ENCODE data around the gene ADSS1. TPM values are rescaled to one million over a fixed set of nuclear protein-coding genes. Genes with fewer than 3 reads are reported as not detected.
A peak's percentile ranks its signal among the peaks of the same experiment; 100 is the strongest.

The ADSS1 gene
- total RNA-seq, 1 donor from 2014 or later, result 5.5 TPM

- H3K27me3 ChIP-seq, result no peaks in the 10 kb centered on the region
- ATAC-seq (no peak), DNase-seq (no peak)
- peak overlapping the region; percentile 19 for H3K4me3 ChIP-seq
- H3K9me3 ChIP-seq, result no peaks in the 10 kb centered on the region
- TF ChIP-seq CTCF (IDR thresholded peaks at IDR 0.05), result no peak
- H3K27ac ChIP-seq, result peak overlapping the region; percentile 84
- H3K4me1 ChIP-seq, result peaks cover 39% of the 10 kb centered on the region
- no peaks in the 10 kb centered on the region for H3K36me3 ChIP-seq
- intact Hi-C loops (cut with DNase I), result no loop called here
These were observed 41.9 kb upstream of the ADSS1 start for GRCh38 chr14:104682107-104682593.

GRCh38 chr14:104683653-104684448, 40.2 kb upstream of the ADSS1 start:
- Histone ChIP-seq H3K27ac (no peak overlapping the region), H3K27me3 (no peaks in the 10 kb centered on the region), H3K9me3 (no peaks in the 10 kb centered on the region), H3K4me3 (no peak overlapping the region), H3K4me1 (peaks cover 44% of the 10 kb centered on the region), H3K36me3 (no peaks in the 10 kb centered on the region)
- intact Hi-C loops (cut with DNase I), result no loop called here
- ATAC-seq, result no peak
- no peak for TF ChIP-seq CTCF (IDR thresholded peaks at IDR 0.05)
- peak; percentile 44 for DNase-seq

GRCh38 chr14:104684449-104684821, 39.6 kb upstream of the ADSS1 start:
- peaks cover 45% of the 10 kb centered on the region for H3K4me1 ChIP-seq
- H3K27ac ChIP-seq, result no peak overlapping the region
- no peaks in the 10 kb centered on the region for H3K36me3 ChIP-seq
- TF ChIP-seq CTCF (IDR thresholded peaks at IDR 0.05), result no peak
- no peak overlapping the region for H3K4me3 ChIP-seq
- DNase-seq (no peak), ATAC-seq (no peak)
- H3K9me3 ChIP-seq, result no peaks in the 10 kb centered on the region
- intact Hi-C loops (cut with DNase I), result no loop called here
- H3K27me3 ChIP-seq, result no peaks in the 10 kb centered on the region

- TF ChIP-seq CTCF (IDR thresholded peaks at IDR 0.05), result no peak
- Histone ChIP-seq H3K27ac (no peak overlapping the region), H3K36me3 (no peaks in the 10 kb centered on the region), H3K27me3 (no peaks in the 10 kb centered on the region), H3K4me1 (peaks cover 46% of the 10 kb centered on the region), H3K4me3 (no peak overlapping the region), H3K9me3 (no peaks in the 10 kb centered on the region)
- ATAC-seq (no peak), DNase-seq (no peak)
- intact Hi-C loops (cut with DNase I), result no loop called here
These were observed 38.6 kb upstream of the ADSS1 start for GRCh38 chr14:104685216-104685997.

GRCh38 chr14:104685998-104686610, 37.9 kb upstream of the ADSS1 start:
- H3K4me1 ChIP-seq, result peaks cover 47% of the 10 kb centered on the region
- ATAC-seq, result no peak
- intact Hi-C loops (cut with DNase I), result no loop called here
- H3K36me3 ChIP-seq, result no peaks in the 10 kb centered on the region
- H3K27ac ChIP-seq, result no peak overlapping the region
- DNase-seq, result no peak
- no peaks in the 10 kb centered on the region for H3K27me3 ChIP-seq
- no peak overlapping the region for H3K4me3 ChIP-seq
- no peaks in the 10 kb centered on the region for H3K9me3 ChIP-seq
- no peak for TF ChIP-seq CTCF (IDR thresholded peaks at IDR 0.05)

Measured in upper lobe of right lung (tissue), 1 donor.